Activated T-helper 2 cell treated with anti-CD3 and anti-CD28 coated beads, Interferon-gamma antibody, Interleukin-2, Interleukin-4, amounts not matched to agents 10 μg/mL and 5 μg/mL and 100 μg/mL, durations not matched to agents 14 hours and 24 hours and 36 hours (primary cell): Measurements from ENCODE around the gene LUC7L. TPM values are rescaled to one million over a fixed set of nuclear protein-coding genes. Genes with fewer than 3 reads are reported as not detected.
"Not testable (repeated sequence)": the region's sequence is repeated elsewhere in the genome, so short reads cannot be mapped to it uniquely, and the experiment has no call there.

Source experiments
- DNase-seq: peaks from one replicate; pipeline ENCODE4 v3.0.0; 2021; ENCODE audit warnings: low spot score
- H3K27ac Mint-ChIP-seq: one replicate; pipeline ENCODE4 v1.8.0; 2021; ENCODE audit warnings: mixed read lengths
- H3K27me3 Mint-ChIP-seq: one replicate; pipeline ENCODE4 v1.8.0; 2021; ENCODE audit warnings: low read depth, mixed read lengths
- H3K36me3 Mint-ChIP-seq: one replicate; pipeline ENCODE4 v1.8.0; 2021; ENCODE audit warnings: low read depth, mixed read lengths
- H3K4me1 Mint-ChIP-seq: one replicate; pipeline ENCODE4 v1.8.0; 2021; ENCODE audit warnings: low read depth, mixed read lengths
- H3K4me3 Mint-ChIP-seq: one replicate; pipeline ENCODE4 v1.8.0; 2021; ENCODE audit warnings: low read depth, mild to moderate bottlenecking, moderate library complexity, mixed read lengths
- H3K9me3 Mint-ChIP-seq: one replicate; pipeline ENCODE4 v1.8.0; 2021; ENCODE audit warnings: mixed read lengths
- intact Hi-C: fragments of 100-400 bp; cut with micrococcal nuclease; formaldehyde crosslinking; loops from one replicate; pipeline ENCODE4 v1.15.1; 2023
- total RNA-seq: library from RNA; stranded (reverse); gene quantifications from 2 replicates; pipeline ENCODE4 v1.2.3, GENCODE V29; 2022

LUC7L gene
- total RNA-seq, 1 donor from 2014 or later = 91.0 TPM

DNA sequence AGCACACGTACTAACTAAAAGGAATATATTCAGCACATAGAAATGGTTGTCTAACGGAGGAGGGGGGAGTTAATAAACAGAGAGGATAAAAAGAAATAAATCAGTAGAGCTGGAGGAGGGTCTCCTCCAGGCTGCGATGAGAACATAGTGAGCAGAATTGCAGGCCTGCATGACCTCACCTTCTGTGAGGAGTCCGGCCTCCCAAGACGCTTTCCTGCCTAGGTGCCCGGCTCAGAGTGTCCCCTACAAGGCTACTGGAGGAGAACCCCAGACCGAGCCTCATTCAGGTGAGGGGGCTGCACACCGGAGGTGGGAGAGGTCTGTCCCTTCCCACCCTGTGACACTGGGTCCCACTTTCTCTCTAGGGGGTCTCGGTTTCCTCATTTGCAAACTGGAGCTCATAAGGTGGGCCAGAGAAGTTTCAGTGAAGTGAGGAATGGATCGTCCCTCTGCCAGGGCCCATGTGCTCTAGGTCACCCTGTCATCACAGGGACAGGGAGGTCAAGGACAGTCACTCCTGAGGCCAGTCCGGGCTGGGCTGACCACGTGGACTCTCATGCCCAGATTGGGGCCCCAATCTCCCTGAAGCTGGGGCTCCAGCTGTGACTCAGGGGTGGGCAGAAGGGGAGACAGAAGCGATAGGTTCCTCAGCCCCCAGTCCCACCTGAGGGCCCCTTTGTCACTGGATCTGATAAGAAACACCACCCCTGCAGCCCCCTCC, 66.8 kb downstream of the LUC7L start:
- intact Hi-C loops = no loop called here
- no peaks in the 10 kb centered on the region for H3K4me1 Mint-ChIP-seq
- H3K36me3 Mint-ChIP-seq = no peaks in the 10 kb centered on the region
- H3K9me3 Mint-ChIP-seq = no peaks in the 10 kb centered on the region
- DNase-seq = no peak
- H3K27me3 Mint-ChIP-seq = peaks cover 33% of the 10 kb centered on the region
- H3K27ac Mint-ChIP-seq = no peak overlapping the region
- H3K4me3 Mint-ChIP-seq = no peak overlapping the region

- no peak for DNase-seq
- intact Hi-C loops = no loop called here
- H3K36me3 Mint-ChIP-seq = no peaks in the 10 kb centered on the region
- H3K9me3 Mint-ChIP-seq = no peaks in the 10 kb centered on the region
- H3K27ac Mint-ChIP-seq = no peak overlapping the region
- H3K4me3 Mint-ChIP-seq = no peak overlapping the region
- no peaks in the 10 kb centered on the region for H3K4me1 Mint-ChIP-seq
- H3K27me3 Mint-ChIP-seq = peaks cover 27% of the 10 kb centered on the region
Observed at GRCh38 chr16:160691-161190, 68.5 kb downstream of the LUC7L start.

DNA sequence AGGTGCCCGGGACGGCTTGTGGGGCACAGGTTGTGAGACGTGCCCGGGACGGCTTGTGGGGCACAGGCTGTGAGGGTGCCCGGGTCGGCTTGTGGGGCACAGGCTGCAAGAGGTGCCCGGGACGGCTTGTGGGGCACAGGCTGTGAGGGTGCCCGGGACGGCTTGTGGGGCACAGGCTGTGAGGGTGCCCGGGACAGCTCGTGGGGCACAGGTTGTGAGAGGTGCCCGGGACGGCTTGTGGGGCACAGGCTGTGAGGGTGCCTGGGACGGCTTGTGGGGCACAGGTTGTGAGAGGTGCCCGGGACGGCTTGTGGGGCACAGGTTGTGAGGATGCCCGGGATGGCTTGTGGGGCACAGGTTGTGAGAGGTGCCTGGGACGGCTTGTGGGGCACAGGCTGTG, 69.0 kb downstream of the LUC7L start:
- H3K4me3 Mint-ChIP-seq, H3K27ac Mint-ChIP-seq, H3K36me3 Mint-ChIP-seq, H3K4me1 Mint-ChIP-seq, H3K9me3 Mint-ChIP-seq, intact Hi-C loops, DNase-seq: not testable (repeated sequence)
- H3K27me3 Mint-ChIP-seq = peaks cover 26% of the 10 kb centered on the region

DNA sequence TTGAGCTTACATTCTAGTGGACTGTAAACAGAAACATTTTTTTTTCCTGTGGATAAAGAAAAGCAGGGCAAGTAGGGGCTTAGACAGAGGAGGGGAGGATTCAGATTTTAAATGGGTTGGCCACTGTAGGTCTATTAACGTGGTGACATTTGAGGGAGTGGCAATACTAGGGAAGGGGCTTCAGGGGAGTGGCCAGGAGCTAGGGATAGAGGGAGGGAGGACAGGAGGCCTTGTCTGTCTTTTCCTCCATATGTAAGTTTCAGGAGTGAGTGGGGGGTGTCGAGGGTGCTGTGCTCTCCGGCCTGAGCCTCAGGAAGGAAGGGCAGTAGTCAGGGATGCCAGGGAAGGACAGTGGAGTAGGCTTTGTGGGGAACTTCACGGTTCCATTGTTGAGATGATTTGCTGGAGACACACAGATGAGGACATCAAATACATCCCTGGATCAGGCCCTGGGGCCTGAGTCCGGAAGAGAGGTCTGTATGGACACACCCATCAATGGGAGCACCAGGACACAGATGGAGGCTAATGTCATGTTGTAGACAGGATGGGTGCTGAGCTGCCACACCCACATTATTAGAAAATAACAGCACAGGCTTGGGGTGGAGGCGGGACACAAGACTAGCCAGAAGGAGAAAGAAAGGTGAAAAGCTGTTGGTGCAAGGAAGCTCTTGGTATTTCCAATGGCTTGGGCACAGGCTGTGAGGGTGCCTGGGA, 70.0 kb downstream of the LUC7L start:
- peaks cover 5% of the 10 kb centered on the region for H3K4me1 Mint-ChIP-seq
- no peaks in the 10 kb centered on the region for H3K9me3 Mint-ChIP-seq
- no peaks in the 10 kb centered on the region for H3K36me3 Mint-ChIP-seq
- DNase-seq = no peak
- intact Hi-C loops = no loop called here
- no peak overlapping the region for H3K27ac Mint-ChIP-seq
- H3K4me3 Mint-ChIP-seq = no peak overlapping the region
- H3K27me3 Mint-ChIP-seq = peaks cover 32% of the 10 kb centered on the region

DNA sequence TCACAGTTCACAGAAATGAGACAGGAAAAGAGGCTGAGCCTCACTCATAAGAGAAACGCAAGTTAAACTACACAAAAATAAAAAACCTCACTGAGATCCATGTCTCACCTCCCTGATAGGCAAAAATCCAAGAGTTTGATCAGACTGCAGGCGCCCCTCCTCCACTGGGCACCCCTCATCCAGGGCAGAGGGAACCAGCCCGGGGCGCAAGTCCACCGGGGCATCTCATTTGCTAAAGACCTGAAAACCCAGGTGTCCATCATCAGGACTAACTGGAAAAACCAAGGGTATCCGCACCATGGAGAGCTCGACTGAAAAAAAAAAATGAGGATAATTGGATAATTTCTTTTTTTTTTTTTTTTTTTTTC, 74.2 kb downstream of the LUC7L start:
- Mint-ChIP-seq H3K9me3 (no peaks in the 10 kb centered on the region), H3K4me1 (peaks cover 5% of the 10 kb centered on the region), H3K36me3 (no peaks in the 10 kb centered on the region), H3K27me3 (peaks cover 39% of the 10 kb centered on the region), H3K4me3 (peak overlapping the region; percentile 66), H3K27ac (no peak overlapping the region)
- intact Hi-C loops = no loop called here
- no peak for DNase-seq

GRCh38 chr16:154217-155030, 74.8 kb downstream of the LUC7L start:
- Mint-ChIP-seq H3K9me3 (no peaks in the 10 kb centered on the region), H3K27ac (no peak overlapping the region), H3K4me3 (peak overlapping the region; percentile 66), H3K27me3 (peaks cover 41% of the 10 kb centered on the region), H3K4me1 (peaks cover 5% of the 10 kb centered on the region), H3K36me3 (no peaks in the 10 kb centered on the region)
- intact Hi-C loops = no loop called here
- no peak for DNase-seq

DNA sequence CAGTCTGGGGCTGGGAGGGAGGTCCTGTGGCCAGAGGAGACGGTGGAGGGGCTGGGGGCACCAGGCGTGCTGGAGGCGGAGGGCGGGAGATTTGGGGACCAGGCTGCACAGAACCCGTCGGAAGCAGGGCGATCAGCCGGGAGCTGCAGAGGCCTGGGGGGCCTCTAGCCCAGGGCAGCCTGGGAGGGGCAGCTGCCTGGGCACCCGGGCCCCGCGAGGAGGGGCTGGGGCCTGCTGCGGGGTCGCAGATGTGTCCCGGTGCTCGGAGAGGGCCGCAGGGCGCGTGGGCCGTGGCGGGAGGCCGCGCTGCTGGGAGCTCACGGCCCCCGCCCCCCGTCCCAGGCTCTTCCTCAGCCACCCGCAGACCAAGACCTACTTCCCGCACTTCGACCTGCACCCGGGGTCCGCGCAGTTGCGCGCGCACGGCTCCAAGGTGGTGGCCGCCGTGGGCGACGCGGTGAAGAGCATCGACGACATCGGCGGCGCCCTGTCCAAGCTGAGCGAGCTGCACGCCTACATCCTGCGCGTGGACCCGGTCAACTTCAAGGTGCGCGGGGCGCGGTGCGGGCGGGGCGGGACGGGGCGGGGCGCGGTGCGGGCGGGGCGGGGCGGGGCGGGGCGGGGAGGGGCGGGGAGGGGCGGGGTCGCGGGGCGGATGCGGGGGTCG, 75.6 kb downstream of the LUC7L start:
- H3K9me3 Mint-ChIP-seq, H3K4me1 Mint-ChIP-seq, DNase-seq, H3K36me3 Mint-ChIP-seq, intact Hi-C loops, H3K4me3 Mint-ChIP-seq, H3K27ac Mint-ChIP-seq: not testable (repeated sequence)
- peaks cover 43% of the 10 kb centered on the region for H3K27me3 Mint-ChIP-seq

- intact Hi-C loops, H3K27ac Mint-ChIP-seq, H3K4me3 Mint-ChIP-seq, H3K9me3 Mint-ChIP-seq, H3K4me1 Mint-ChIP-seq, H3K36me3 Mint-ChIP-seq, DNase-seq: not testable (repeated sequence)
- peaks cover 40% of the 10 kb centered on the region for H3K27me3 Mint-ChIP-seq
Observed at GRCh38 chr16:153129-153521, 76.1 kb downstream of the LUC7L start.

- intact Hi-C loops = no loop called here
- Mint-ChIP-seq H3K36me3 (no peaks in the 10 kb centered on the region), H3K27ac (no peak within 1 kb of the TSS), H3K9me3 (no peaks in the 10 kb centered on the region), H3K4me1 (peaks cover 5% of the 10 kb centered on the region), H3K4me3 (no peak within 1 kb of the TSS), H3K27me3 (peaks cover 37% of the 10 kb centered on the region)
- no peak for DNase-seq
Observed at GRCh38 chr16:152141-153128, 76.8 kb downstream of the LUC7L start, which contains the start of gene HBZ. Gene HBZ (plus strand): TSS chr16:152644. CDS start chr16:152910, 266 bp downstream.

DNA sequence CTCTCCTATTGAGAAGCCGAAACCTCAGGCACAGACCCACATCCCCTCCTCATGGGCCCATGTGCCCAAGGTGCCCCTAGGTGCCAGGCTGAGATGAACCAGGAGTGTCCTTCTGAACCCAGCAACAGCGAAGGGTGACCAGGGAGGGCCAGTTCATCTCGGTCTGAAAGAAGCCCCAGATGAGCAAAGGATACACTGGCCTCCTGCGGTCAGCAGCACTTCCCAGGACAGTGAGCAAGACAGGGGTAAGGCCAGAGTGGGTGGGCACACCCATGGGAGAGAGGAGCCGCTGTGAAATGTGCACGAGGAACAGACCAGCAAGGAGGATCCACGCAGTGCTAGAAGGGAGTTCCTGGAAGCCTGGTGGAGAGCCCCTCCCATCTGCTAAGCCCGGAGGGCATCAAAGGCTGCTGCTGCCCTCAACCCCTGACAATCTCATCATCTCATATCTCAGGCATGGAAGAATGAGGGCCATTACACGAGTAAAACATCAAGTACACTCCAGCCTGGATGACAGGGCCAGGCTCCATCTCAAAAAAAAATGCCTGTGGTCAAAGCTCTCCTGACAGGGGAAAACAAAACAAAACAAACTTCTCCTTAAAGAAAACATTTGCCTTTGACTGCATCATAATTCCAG, 80.1 kb downstream of the LUC7L start:
- Mint-ChIP-seq H3K27ac (no peak overlapping the region), H3K4me1 (no peaks in the 10 kb centered on the region), H3K4me3 (no peak overlapping the region), H3K9me3 (no peaks in the 10 kb centered on the region), H3K27me3 (peaks cover 24% of the 10 kb centered on the region), H3K36me3 (no peaks in the 10 kb centered on the region)
- no peak for DNase-seq
- intact Hi-C loops = no loop called here

GRCh38 chr16:146646-147045, 82.6 kb downstream of the LUC7L start:
- H3K4me3 Mint-ChIP-seq = no peak overlapping the region
- no peaks in the 10 kb centered on the region for H3K36me3 Mint-ChIP-seq
- intact Hi-C loops = no loop called here
- DNase-seq = no peak
- H3K27me3 Mint-ChIP-seq = peaks cover 20% of the 10 kb centered on the region
- H3K27ac Mint-ChIP-seq = no peak overlapping the region
- H3K9me3 Mint-ChIP-seq = no peaks in the 10 kb centered on the region
- H3K4me1 Mint-ChIP-seq = no peaks in the 10 kb centered on the region
